Activated CD8-positive, alpha-beta T cell treated with anti-CD3 and anti-CD28 coated beads for 36 hours (primary cell): ENCODE results near the gene PCNX3. TPM values are rescaled to one million over a fixed set of nuclear protein-coding genes. Genes with fewer than 3 reads are reported as not detected.

Source experiments
- ATAC-seq: fragments of 200-7000 bp; cut with Tn5 transposase; one replicate; pipeline ENCODE4 v1.10.0; 2021; ENCODE audit warnings: mild to moderate bottlenecking, moderate library complexity
- CTCF ChIA-PET: fragments of 350-600 bp; sonication (Branson Sonifier 250); formaldehyde crosslinking; loops from one replicate; lab custom pipeline; 2021; ENCODE audit warnings: antibody characterized with exemption; lab: Charles Lee
- POLR2A ChIA-PET: fragments of 350-600 bp; sonication (Branson Sonifier 250); formaldehyde crosslinking; loops from one replicate; lab custom pipeline; 2021; ENCODE audit warnings: antibody characterized with exemption; lab: Charles Lee
- DNase-seq: peaks from one replicate; pipeline ENCODE4 v3.0.0-alpha.2; 2020
- H3K27ac Mint-ChIP-seq: one replicate; pipeline ENCODE4 v1.8.0; 2021; ENCODE audit warnings: mild to moderate bottlenecking, mixed read lengths
- H3K27me3 Mint-ChIP-seq: one replicate; pipeline ENCODE4 v1.8.0; 2021; ENCODE audit warnings: mixed read lengths
- H3K36me3 Mint-ChIP-seq: one replicate; pipeline ENCODE4 v1.8.0; 2021; ENCODE audit warnings: low read depth, mixed read lengths
- H3K4me1 Mint-ChIP-seq: one replicate; pipeline ENCODE4 v1.8.0; 2021; ENCODE audit warnings: low read depth, mixed read lengths
- H3K4me3 Mint-ChIP-seq: one replicate; pipeline ENCODE4 v1.8.0; 2021; ENCODE audit warnings: mild to moderate bottlenecking, moderate library complexity, mixed read lengths
- H3K9me3 Mint-ChIP-seq: one replicate; pipeline ENCODE4 v1.8.0; 2021; ENCODE audit warnings: mixed read lengths
- CTCF ChIP-seq: fragments of 200-600 bp; IDR thresholded peaks from one replicate; pipeline ENCODE4 v1.8.0; 2022; ENCODE audit warnings: antibody characterized with exemption, mild to moderate bottlenecking
- intact Hi-C: fragments of 100-400 bp; cut with micrococcal nuclease; formaldehyde crosslinking; loops from one replicate; pipeline ENCODE4 v1.10.0; 2022
- total RNA-seq, 2 experiments: library from RNA; stranded (reverse); gene quantifications; one replicate each; pipeline ENCODE4 v1.2.3, GENCODE V29; 2021

Gene PCNX3
- total RNA-seq, 2 experiments from 2014 or later: 34.3 to 34.4 TPM

- ChIA-PET POLR2A (interaction anchor here (0.6 to 1.5 kb wide), 3 partner anchors 9 to 61 kb away, joined by 3 to 4 read pairs (median 3); partner anchors contain the start of gene FAM89B), CTCF (no interaction called here)
- Mint-ChIP-seq H3K27ac (no peak overlapping the region), H3K4me3 (no peak overlapping the region), H3K36me3 (peaks cover 6% of the 10 kb centered on the region), H3K9me3 (no peaks in the 10 kb centered on the region), H3K4me1 (peaks cover 11% of the 10 kb centered on the region), H3K27me3 (no peaks in the 10 kb centered on the region)
- ATAC-seq (no peak), DNase-seq (no peak)
- TF ChIP-seq CTCF: no peak
- intact Hi-C loops: no loop called here
These were observed 15.7 kb upstream of the PCNX3 start for GRCh38 chr11:65599955-65600246.

- Mint-ChIP-seq H3K4me1 (peaks cover 6% of the 10 kb centered on the region), H3K4me3 (no peak overlapping the region), H3K36me3 (peaks cover 20% of the 10 kb centered on the region), H3K27ac (no peak overlapping the region), H3K9me3 (no peaks in the 10 kb centered on the region), H3K27me3 (no peaks in the 10 kb centered on the region)
- intact Hi-C loops: no loop called here
- ATAC-seq (no peak), DNase-seq (no peak)
- ChIA-PET POLR2A (interaction anchor here (1.9 to 2.5 kb wide), 3 partner anchors 8 to 15 kb away, joined by 8 to 15 read pairs (median 9); partner anchors contain the start of gene KCNK7), CTCF (interaction anchor here (1.0 to 5.0 kb wide), 5 partner anchors 10 to 63 kb away, joined by 4 to 35 read pairs (median 6); partner anchors contain the start of gene EHBP1L1)
- TF ChIP-seq CTCF: no peak
These were observed 11.3 kb upstream of the PCNX3 start for GRCh38 chr11:65604258-65604657.

GRCh38 chr11:65606876-65607613 lies 8.5 kb upstream of the PCNX3 start:
- no peak overlapping the region for H3K27ac Mint-ChIP-seq
- H3K9me3 Mint-ChIP-seq: no peaks in the 10 kb centered on the region
- H3K27me3 Mint-ChIP-seq: no peaks in the 10 kb centered on the region
- intact Hi-C loops: no loop called here
- CTCF ChIA-PET: interaction anchor here (0.6 to 5.0 kb wide), 4 partner anchors 13 to 277 kb away, joined by 3 to 35 read pairs (median 4); no protein-coding TSS in a partner anchor
- DNase-seq (no peak), ATAC-seq (peak; percentile 67)
- no peak overlapping the region for H3K4me3 Mint-ChIP-seq
- H3K4me1 Mint-ChIP-seq: peaks cover 27% of the 10 kb centered on the region
- TF ChIP-seq CTCF: no peak
- peaks cover 23% of the 10 kb centered on the region for H3K36me3 Mint-ChIP-seq
- POLR2A ChIA-PET: interaction anchor here (1.0 to 1.4 kb wide), 3 partner anchors 12 to 19 kb away, joined by 3 to 9 read pairs (median 4); no protein-coding TSS in a partner anchor

- Mint-ChIP-seq H3K4me1 (peaks cover 35% of the 10 kb centered on the region), H3K27me3 (no peaks in the 10 kb centered on the region), H3K9me3 (no peaks in the 10 kb centered on the region), H3K36me3 (peaks cover 30% of the 10 kb centered on the region), H3K4me3 (no peak overlapping the region), H3K27ac (no peak overlapping the region)
- POLR2A ChIA-PET: interaction anchor here (1.0 to 1.4 kb wide), 3 partner anchors 11 to 20 kb away, joined by 3 to 9 read pairs (median 4); no protein-coding TSS in a partner anchor
- CTCF ChIA-PET: interaction anchor here (1.0 to 1.1 kb wide), 2 partner anchors 14 to 67 kb away, joined by 3 to 4 read pairs; no protein-coding TSS in a partner anchor
- no peak for ATAC-seq
- DNase-seq: no peak
- intact Hi-C loops: loop anchor here (2.0 kb wide), 1 partner anchor 13 kb away; the partner anchor contains the start of gene KCNK7
- TF ChIP-seq CTCF: no peak
These were observed 7.8 kb upstream of the PCNX3 start for GRCh38 chr11:65607614-65608426.
